A549 (cell line): Measurements from ENCODE around the gene KLHL29. TPM values are rescaled to one million over a fixed set of nuclear protein-coding genes. Genes with fewer than 3 reads are reported as not detected.

Source experiments
- ATAC-seq, 2 experiments: fragments of 200-7000 bp in 1 of 2; fragments of >200 bp in 1 of 2; cut with Nextera tagmentation in 1 of 2; cut with Tn5 transposase in 1 of 2; 3 replicates each; pipeline versions ENCODE4 v1.8.0 to v1.9.1; 2018 to 2020; ENCODE audit warnings: mild to moderate bottlenecking in 1 of 2, moderate library complexity in 1 of 2
- CTCF ChIA-PET: fragments of 300-600 bp; sonication (Branson Sonifier 250); formaldehyde crosslinking; extraction: SDS; loops from one replicate; lab custom pipeline; 2021; ENCODE audit warnings: antibody characterized with exemption, inconsistent platforms; lab: Yijun Ruan, JAX
- POLR2A ChIA-PET: fragments of 350-600 bp; formaldehyde crosslinking; extraction: SDS; loops from one replicate; lab custom pipeline; 2021; ENCODE audit warnings: antibody characterized with exemption, inconsistent platforms; lab: Yijun Ruan, JAX
- DNase-seq, 2 experiments: peaks; one replicate each; pipeline versions ENCODE4 v3.0.0 to v3.0.0-alpha.2; 2011 to 2016; ENCODE audit warnings: low read depth in 1 of 2, low spot score in 1 of 2
- FAIRE-seq: peaks from 2 replicates; lab custom pipeline; 2011; peaks lifted over from hg19 to GRCh38; lab: Jason Lieb, UNC
- H3K27ac ChIP-seq, 2 experiments: fragments of >200 bp; sonication (Bioruptor Twin); formaldehyde crosslinking; 3 replicates each; pipeline ENCODE4 v1.5.1; 2016 to 2017
- H3K4me1 ChIP-seq: fragments of >200 bp; sonication (Bioruptor Twin); formaldehyde crosslinking; 3 replicates; pipeline ENCODE4 v1.6.1; 2016
- H3K4me2 ChIP-seq: fragments of >200 bp; sonication (Bioruptor Twin); formaldehyde crosslinking; 3 replicates; pipeline ENCODE4 v1.6.1; 2016
- H3K4me3 ChIP-seq: fragments of >200 bp; sonication (Bioruptor Twin); formaldehyde crosslinking; 3 replicates; pipeline ENCODE4 v1.5.1; 2016
- H3K9me3 ChIP-seq: fragments of >200 bp; sonication (Bioruptor Twin); formaldehyde crosslinking; 3 replicates; pipeline ENCODE4 v1.6.1; 2016
- BCL3 ChIP-seq: fragments of >200 bp; sonication (Bioruptor Twin); formaldehyde crosslinking; IDR thresholded peaks from 3 replicates; pipeline ENCODE4 v1.6.1; 2016
- CBX8 ChIP-seq: fragments of 200-600 bp; sonication (generic); IDR thresholded peaks from 2 replicates; pipeline ENCODE4 v1.6.1; 2016
- EP300 ChIP-seq, 2 experiments: fragments of >200 bp; sonication (Bioruptor Twin); formaldehyde crosslinking; IDR thresholded peaks; 2 replicates in 1 of 2; 3 replicates in 1 of 2; pipeline ENCODE4 v1.6.1; 2016 to 2017
- FOSL2 ChIP-seq, 2 experiments: fragments of 450-650 bp in 1 of 2; fragments of >200 bp in 1 of 2; sonication (Bioruptor Twin) in 1 of 2; formaldehyde crosslinking; IDR thresholded peaks; 2 replicates each; pipeline versions ENCODE4 v1.5.0 to v1.6.1; 2016 to 2020; ENCODE audit warnings: mild to moderate bottlenecking in 1 of 2, moderate library complexity in 1 of 2
- HES2 ChIP-seq: fragments of >200 bp; sonication (Bioruptor Twin); formaldehyde crosslinking; IDR thresholded peaks from 2 replicates; pipeline ENCODE4 v1.6.1; 2016
- HEYL ChIP-seq: fragments of 250-450 bp; sonication (Bioruptor Pico); IDR thresholded peaks from 2 replicates; pipeline ENCODE4 v1.8.0; 2021; ENCODE audit warnings: mild to moderate bottlenecking, moderate library complexity
- HMGXB4 ChIP-seq: fragments of 250-450 bp; sonication (Bioruptor Pico); IDR thresholded peaks from 2 replicates; pipeline ENCODE4 v1.5.0; 2021; ENCODE audit warnings: mild to moderate bottlenecking, moderate library complexity, borderline replicate concordance
- HOXA7 ChIP-seq: fragments of 250-450 bp; sonication (Bioruptor Pico); IDR thresholded peaks from 2 replicates; pipeline ENCODE4 v1.5.0; 2020; ENCODE audit warnings: mild to moderate bottlenecking, moderate library complexity
- HOXB13 ChIP-seq: fragments of 250-450 bp; sonication (Bioruptor Pico); IDR thresholded peaks from 2 replicates; pipeline ENCODE4 v1.5.0; 2020; ENCODE audit warnings: low read depth, mild to moderate bottlenecking, moderate library complexity
- JUN ChIP-seq, 2 experiments: fragments of >200 bp; sonication (Bioruptor Twin); formaldehyde crosslinking; IDR thresholded peaks; 2 replicates in 1 of 2; 3 replicates in 1 of 2; pipeline ENCODE4 v1.6.1; 2016 to 2017
- JUNB ChIP-seq: fragments of >200 bp; sonication (Bioruptor Twin); formaldehyde crosslinking; IDR thresholded peaks from 2 replicates; pipeline ENCODE4 v1.6.1; 2016
- KDM1A ChIP-seq: fragments of 200-600 bp; sonication (generic); IDR thresholded peaks from 2 replicates; pipeline ENCODE4 v1.6.1; 2016; ENCODE audit warnings: low read depth, mild to moderate bottlenecking
- MYC ChIP-seq: IDR thresholded peaks from 2 replicates; pipeline ENCODE4 v1.6.1; 2012; ENCODE audit warnings: mild to moderate bottlenecking, inconsistent platforms, low read length, improper control_type of control experiment, borderline replicate concordance
- PHF8 ChIP-seq: fragments of 200-600 bp; sonication (generic); IDR thresholded peaks from 2 replicates; pipeline ENCODE4 v1.6.1; 2016; ENCODE audit warnings: low read depth, mild to moderate bottlenecking, antibody characterized with exemption, moderate library complexity, borderline replicate concordance
- REST ChIP-seq: fragments of 200-600 bp; sonication (generic); IDR thresholded peaks from 2 replicates; pipeline ENCODE4 v1.6.1; 2016; ENCODE audit warnings: antibody characterized with exemption, mild to moderate bottlenecking, moderate library complexity
- RFX5 ChIP-seq: fragments of 450-650 bp; IDR thresholded peaks from 2 replicates; pipeline ENCODE4 v1.7.1; 2014; ENCODE audit warnings: antibody characterized with exemption, mild to moderate bottlenecking, moderate library complexity
- SREBF2 ChIP-seq: fragments of 450-650 bp; IDR thresholded peaks from 2 replicates; pipeline ENCODE4 v1.6.1; 2014; ENCODE audit warnings: mild to moderate bottlenecking, moderate library complexity
- WGBS: methylation state at CpG from one replicate; pipeline ENCODE4 v1.1.6; 2017; ENCODE audit errors: missing lambda C conversion rate; 5-methylcytosine and 5-hydroxymethylcytosine counted together
- polyA plus RNA-seq, 4 experiments: library from polyadenylated mRNA; depleted of rRNA in 3 of 4; stranded (reverse); fragments of >200 nt; fragmentation: RNase III in 1 of 4; extraction: RNeasy Plus Mini Kit Qiagen cat#74134 plus additional on column Dnase treatment in 1 of 4; gene quantifications; 2 replicates in 3 of 4; 3 replicates in 1 of 4; pipeline ENCODE4 v1.2.3, GENCODE V29; 2011 to 2017
- TF ChIP-seq, protein P1 (sequence below): IDR thresholded peaks from 2 replicates; pipeline ENCODE4 v1.6.1; 2012

KLHL29 gene
- polyA plus RNA-seq, 2 of the 4 experiments (the other 2 are of a cell fraction) = 1.3 to 2.5 TPM

DNA sequence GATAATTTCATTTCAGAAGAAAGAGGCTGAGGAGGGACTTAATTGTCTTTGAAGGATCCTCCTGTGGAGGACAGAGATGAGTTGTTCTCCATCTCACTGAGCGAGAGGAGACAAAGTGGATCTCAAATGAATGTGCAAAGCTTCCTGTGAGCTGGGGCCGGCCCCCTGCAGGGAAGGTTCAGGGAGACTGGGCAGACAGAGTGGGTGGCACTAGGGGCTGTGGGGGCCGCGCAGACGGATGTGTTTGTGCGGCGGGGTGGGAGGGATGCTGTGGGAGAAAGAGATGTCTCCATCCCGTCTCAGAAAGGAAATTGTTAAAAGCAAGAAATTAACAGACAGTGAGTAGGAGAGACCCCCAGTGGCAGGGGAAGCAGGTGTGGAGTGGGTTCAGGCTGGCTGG, 29.1 kb downstream of the KLHL29 start:
- no peak overlapping the region for H3K27ac ChIP-seq
- H3K4me1 ChIP-seq = peaks cover 26% of the 10 kb centered on the region; the same call in 2 of the 3 replicates
- CTCF ChIA-PET = interaction anchor here (0.5 to 1.8 kb wide), 3 partner anchors 10 to 284 kb away, joined by 3 to 5 read pairs (median 4); no protein-coding TSS in a partner anchor
- FAIRE-seq (no peak), ATAC-seq (no peak), DNase-seq (no peak)
- no peak overlapping the region for H3K4me3 ChIP-seq
- WGBS = 90% methylated on average over 8 of the region's 8 CpGs
- no peak overlapping the region for H3K4me2 ChIP-seq
- POLR2A ChIA-PET = no interaction called here
- TF ChIP-seq BCL3 (no peak), HOXA7 (CRISPR knock-in tag) (no peak), KDM1A (no peak), CBX8 (no peak), PHF8 (no peak), JUN (IDR thresholded peaks at IDR 0.05) (no peak), RFX5 (no peak), EP300 (IDR thresholded peaks at IDR 0.05) (no peak), HMGXB4 (CRISPR knock-in tag) (no peak), REST (no peak), HEYL (no peak), JUNB (no peak)
- TF ChIP-seq, protein P1, sequence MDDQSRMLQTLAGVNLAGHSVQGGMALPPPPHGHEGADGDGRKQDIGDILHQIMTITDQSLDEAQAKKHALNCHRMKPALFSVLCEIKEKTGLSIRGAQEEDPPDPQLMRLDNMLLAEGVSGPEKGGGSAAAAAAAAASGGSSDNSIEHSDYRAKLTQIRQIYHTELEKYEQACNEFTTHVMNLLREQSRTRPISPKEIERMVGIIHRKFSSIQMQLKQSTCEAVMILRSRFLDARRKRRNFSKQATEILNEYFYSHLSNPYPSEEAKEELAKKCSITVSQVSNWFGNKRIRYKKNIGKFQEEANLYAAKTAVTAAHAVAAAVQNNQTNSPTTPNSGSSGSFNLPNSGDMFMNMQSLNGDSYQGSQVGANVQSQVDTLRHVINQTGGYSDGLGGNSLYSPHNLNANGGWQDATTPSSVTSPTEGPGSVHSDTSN = no peak
- H3K9me3 ChIP-seq = no peaks in the 10 kb centered on the region

- Histone ChIP-seq H3K27ac (no peak overlapping the region), H3K4me1 (peaks cover 26% of the 10 kb centered on the region; the same call in 2 of the 3 replicates), H3K4me3 (no peak overlapping the region), H3K4me2 (no peak overlapping the region), H3K9me3 (no peaks in the 10 kb centered on the region)
- DNase-seq (peak in 1 of 2 experiments; percentile 45), FAIRE-seq (no peak), ATAC-seq (peak; percentile 70 to 79)
- TF ChIP-seq MYC (no peak), HOXB13 (CRISPR knock-in tag) (no peak), HMGXB4 (CRISPR knock-in tag) (no peak), HES2 (no peak), SREBF2 (no peak), BCL3 (no peak), FOSL2 (IDR thresholded peaks at IDR 0.05) (no peak), FOSL2 (CRISPR knock-in tag; IDR thresholded peaks at IDR 0.05) (no peak)
- TF ChIP-seq, protein P1 = no peak
- 66% methylated on average over 4 of the region's 4 CpGs for WGBS
- CTCF ChIA-PET = interaction anchor here (0.6 to 1.8 kb wide), 5 partner anchors 9 to 782 kb away, joined by 3 to 5 read pairs (median 3); no protein-coding TSS in a partner anchor
- POLR2A ChIA-PET = no interaction called here
Observed at GRCh38 chr2:23414871-23415270, 29.9 kb downstream of the KLHL29 start.
